ENCODE data around the gene NUDT9.
"Not testable (repeated sequence)": the region's sequence is repeated elsewhere in the genome, so short reads cannot be mapped to it uniquely, and the experiment has no call there.

The NUDT9 gene

DNA sequence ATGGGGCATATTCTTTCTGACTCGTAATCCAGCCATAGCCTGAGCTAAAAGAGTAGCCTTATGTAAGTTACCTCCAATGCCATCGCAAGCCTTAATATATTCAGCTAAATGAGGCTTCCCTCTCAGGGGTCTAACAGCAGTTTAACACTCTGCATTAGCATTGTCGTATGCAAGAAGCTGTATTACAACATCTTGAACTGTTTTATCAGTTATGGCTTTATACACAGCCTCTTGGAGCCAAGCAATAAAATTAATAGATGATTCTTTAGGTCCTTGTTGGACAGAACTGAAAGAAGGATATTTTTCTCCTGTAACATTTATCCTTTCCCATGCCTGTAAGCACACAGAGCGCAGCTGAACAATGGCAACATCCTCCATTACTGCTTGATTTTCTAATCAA lies 15.5 kb upstream of the NUDT9 start:
- DNase-seq (ENCODE audit: extremely low read depth in 1 of 2, low read depth in 1 of 2): not testable (repeated sequence)

GRCh38 chr4:87409420-87409939 lies 12.9 kb upstream of the NUDT9 start:
- DNase-seq (ENCODE audit: extremely low read depth in 1 of 2, low read depth in 1 of 2): no peak

DNA sequence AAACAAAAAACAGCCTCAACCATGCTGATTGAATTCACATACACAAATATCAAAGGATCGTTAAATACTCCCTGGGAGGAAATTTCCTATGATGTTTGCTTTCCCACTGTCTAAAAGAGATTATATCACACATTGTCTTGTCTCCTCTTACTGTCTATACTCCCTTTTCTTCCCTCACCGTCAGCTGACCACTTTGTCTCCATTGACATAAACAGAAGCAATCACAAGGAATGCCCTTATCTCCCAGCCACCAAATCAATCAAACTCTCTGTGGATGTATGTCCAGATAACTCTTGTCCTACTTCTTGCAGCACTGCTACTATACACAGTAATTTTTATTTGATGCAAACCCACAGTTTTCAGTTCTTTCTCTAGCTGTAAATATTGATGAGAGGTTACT lies 12.2 kb upstream of the NUDT9 start:
- no peak for DNase-seq (ENCODE audit: extremely low read depth in 1 of 2, low read depth in 1 of 2)

GRCh38 chr4:87410679-87411078 lies 11.7 kb upstream of the NUDT9 start:
- DNase-seq (ENCODE audit: extremely low read depth in 1 of 2, low read depth in 1 of 2): no peak

DNA sequence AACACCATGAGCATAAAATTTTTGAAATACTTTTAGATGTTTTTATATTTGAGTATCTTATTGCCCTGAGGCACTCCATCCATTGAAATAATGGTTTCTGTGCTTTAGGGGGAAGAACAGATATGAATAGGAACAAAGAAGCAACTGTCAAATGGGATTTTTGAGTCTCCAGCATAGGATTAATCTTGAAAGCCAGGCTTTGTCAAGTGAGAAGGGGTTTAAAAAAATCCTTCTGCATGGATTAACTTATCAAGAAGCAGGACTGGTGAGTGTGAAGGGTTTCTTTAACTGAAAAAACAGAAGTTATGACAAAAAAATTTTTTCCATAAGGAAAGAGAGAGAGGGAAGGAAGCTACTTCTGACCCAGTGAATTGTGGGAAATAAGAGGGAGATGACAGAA lies 7.6 kb upstream of the NUDT9 start:
- DNase-seq (ENCODE audit: extremely low read depth in 1 of 2, low read depth in 1 of 2): no peak

- no peak for DNase-seq (ENCODE audit: extremely low read depth in 1 of 2, low read depth in 1 of 2)
Measured at GRCh38 chr4:87416965-87417364, 5.4 kb upstream of the NUDT9 start.

DNA sequence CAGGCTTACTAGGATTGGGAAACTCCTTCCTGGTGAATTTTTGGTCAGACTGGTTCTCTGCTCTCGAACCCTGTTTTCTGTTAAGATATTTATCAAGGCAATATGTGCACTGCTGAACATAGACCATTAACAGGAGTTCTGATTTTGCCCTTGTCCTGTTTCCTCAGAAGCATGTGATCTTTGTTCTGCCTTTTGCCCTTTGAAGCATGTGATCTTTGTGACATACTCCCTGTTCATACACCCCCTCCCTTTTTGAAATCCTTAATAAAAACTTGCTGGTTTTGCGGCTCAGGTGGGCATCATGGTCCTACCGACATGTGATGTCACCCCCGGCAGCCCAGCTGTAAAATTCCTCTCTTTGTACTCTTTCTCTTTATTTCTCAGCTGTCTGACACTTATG lies 4.0 kb upstream of the NUDT9 start:
- DNase-seq (ENCODE audit: extremely low read depth in 1 of 2, low read depth in 1 of 2): not testable (repeated sequence)

DNA sequence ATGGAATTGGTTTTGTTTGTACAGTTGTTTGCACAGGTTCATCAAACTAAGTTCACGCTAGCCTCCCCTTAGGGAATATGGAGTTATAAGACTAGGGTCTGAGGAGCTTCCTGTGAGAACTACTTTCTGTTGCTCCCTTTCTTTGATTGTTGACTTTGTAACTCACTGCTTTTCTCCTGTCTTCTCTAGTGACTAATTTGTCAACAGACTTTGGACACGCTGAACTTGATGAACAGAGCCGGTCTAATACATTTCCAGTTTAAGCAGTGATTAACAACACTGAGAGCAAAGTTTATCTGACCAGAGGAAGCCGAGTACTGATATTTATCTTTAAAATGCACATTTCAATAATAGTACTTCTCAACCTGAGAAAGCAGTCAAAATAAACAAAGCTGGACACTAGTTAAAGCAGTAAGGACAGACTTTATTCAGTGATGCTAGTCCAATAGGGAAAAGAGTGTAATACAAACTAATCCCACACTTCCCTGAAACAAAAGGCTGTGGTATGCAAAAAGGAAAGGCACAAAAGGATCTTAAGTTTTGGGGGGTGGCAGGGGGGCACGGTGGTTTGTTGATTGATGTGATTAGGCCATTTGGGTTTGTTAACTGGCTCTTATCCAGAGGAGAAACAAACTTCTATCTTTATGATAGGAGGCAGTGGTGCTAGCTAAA lies 2.7 kb upstream of the NUDT9 start:
- no peak for DNase-seq (ENCODE audit: extremely low read depth in 1 of 2, low read depth in 1 of 2)

DNA sequence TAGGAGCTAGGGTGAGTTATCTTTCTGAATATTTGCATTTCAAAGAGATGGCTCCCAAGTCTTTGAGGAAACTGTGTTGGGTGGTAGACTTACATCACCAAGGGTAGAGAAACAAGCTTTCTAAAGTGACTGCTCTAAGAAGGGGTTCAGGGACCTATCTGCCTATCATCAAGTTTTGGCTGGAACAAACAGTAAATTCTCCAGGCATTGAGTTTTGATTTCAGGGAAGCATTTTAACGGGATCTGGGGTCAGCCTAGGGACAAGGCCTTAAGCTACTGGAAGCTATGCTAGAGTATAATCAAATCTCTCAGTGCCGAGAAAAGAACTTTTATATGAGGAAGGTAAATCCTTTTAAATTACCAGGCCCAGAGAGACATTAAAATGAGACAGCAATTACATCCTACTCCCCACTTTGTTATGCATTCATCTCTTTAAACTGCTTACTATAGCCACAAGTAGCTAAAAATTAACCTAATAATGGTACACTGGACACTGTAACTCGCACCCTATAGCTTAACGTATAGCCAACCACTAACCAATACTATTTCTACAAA lies 2.0 kb upstream of the NUDT9 start:
- no peak for DNase-seq (ENCODE audit: extremely low read depth in 1 of 2, low read depth in 1 of 2)

DNA sequence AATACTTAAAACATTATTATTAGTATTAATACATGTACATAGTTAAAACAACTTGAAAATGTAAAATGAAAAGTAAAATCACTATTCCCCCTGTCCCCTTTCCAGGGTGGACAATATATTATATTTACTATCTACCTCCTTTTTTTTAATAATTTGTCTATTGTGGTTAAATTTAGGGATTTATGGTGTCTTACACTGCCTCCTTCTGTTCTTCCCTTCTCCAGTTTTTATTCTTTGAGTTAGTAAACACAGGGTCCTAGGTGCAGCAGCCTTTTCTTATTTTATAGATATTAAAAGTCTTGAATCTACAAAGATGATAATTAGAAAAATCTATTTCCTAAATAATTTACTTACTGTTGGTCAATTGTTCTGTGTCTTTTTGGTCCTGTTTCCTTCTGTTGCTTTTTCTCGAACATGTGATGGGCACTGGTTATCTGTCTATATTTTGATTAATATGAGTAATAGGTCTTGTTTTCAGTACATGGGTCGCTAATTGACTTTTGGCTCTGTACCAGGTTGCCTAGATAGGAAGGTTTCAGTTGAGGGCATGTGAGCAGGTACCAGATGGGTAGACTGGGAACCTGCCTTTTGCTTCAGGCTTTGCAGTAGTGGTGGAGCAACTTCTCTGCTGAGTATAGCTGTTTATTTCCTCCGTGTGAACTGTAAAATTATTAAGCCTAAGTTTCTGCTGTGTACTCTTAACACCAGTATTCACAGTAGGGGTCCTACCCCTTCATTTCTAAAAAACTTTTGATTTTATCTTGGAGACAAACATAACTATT lies 1.1 kb downstream of the NUDT9 start:
- DNase-seq (ENCODE audit: extremely low read depth in 1 of 2, low read depth in 1 of 2): no peak

- DNase-seq (ENCODE audit: extremely low read depth in 1 of 2, low read depth in 1 of 2): not testable (repeated sequence)
Measured at GRCh38 chr4:87424099-87424543, 1.7 kb downstream of the NUDT9 start.

GRCh38 chr4:87425711-87426110 lies 3.3 kb downstream of the NUDT9 start:
- no peak for DNase-seq (ENCODE audit: extremely low read depth in 1 of 2, low read depth in 1 of 2)

- DNase-seq (ENCODE audit: extremely low read depth in 1 of 2, low read depth in 1 of 2): no peak
Measured at GRCh38 chr4:87426865-87427517, 4.6 kb downstream of the NUDT9 start.

GRCh38 chr4:87427518-87427868 lies 5.1 kb downstream of the NUDT9 start:
- DNase-seq (ENCODE audit: extremely low read depth in 1 of 2, low read depth in 1 of 2): no peak

DNA sequence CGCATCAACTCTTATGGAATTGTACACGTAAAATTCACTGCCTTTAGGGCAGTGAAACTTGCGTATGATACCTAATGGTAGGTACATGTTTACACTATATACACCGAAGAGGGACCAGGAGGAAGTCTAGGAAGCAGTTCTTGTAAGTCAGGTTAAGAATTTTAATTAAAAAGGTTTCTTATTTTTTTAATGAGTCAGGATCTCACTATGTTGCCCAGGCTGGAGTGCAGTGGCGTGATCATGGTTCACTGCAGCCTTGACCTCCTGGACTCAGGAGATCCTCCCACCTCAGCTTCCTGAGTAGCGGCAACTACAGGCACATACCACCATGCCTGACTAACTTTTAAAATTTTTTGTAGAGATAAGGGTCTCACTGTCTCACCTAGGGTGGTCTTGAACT lies 6.6 kb downstream of the NUDT9 start:
- no peak for DNase-seq (ENCODE audit: extremely low read depth in 1 of 2, low read depth in 1 of 2)

GRCh38 chr4:87430038-87430437 lies 7.7 kb downstream of the NUDT9 start:
- no peak for DNase-seq (ENCODE audit: extremely low read depth in 1 of 2, low read depth in 1 of 2)

DNA sequence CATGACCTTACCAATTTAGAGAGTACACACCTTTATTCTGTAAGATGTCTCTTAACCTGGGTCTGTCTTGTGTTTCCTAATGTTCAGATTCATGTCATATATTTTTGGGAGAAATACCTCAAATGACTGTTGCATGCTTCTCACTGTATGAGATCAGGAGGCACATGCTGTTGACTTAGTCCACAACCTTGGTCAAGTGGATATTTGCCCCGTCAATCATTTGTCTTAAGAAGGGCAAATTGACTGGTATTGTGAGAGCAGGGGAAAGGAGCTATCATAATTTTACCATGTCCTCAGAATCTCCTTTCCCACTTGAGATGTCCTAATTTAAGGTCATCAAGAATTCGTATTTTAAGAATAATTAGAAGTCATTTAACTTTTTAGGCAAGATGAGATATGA lies 11.0 kb downstream of the NUDT9 start:
- DNase-seq (ENCODE audit: extremely low read depth in 1 of 2, low read depth in 1 of 2): no peak

DNA sequence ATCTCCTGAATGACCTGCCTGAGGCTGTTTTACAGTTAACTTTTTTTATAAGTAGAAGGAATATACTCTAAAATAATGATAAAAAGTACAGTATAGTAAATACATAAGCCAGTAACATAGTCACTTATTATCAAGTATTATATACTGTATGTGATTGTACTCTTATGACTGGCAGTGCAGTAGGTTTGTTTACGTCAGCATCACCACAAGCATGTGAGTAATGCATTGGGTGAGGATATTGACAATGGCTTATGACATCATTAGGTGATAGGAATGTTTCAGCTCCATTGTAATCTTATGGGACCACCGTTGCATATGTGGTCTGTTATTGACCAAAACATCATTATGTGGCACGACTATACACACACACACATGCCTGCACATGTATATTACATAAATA lies 20.5 kb downstream of the NUDT9 start:
- DNase-seq (ENCODE audit: extremely low read depth in 1 of 2, low read depth in 1 of 2): no peak

GRCh38 chr4:87444741-87445140 lies 22.4 kb downstream of the NUDT9 start:
- no peak for DNase-seq (ENCODE audit: extremely low read depth in 1 of 2, low read depth in 1 of 2)

DNA sequence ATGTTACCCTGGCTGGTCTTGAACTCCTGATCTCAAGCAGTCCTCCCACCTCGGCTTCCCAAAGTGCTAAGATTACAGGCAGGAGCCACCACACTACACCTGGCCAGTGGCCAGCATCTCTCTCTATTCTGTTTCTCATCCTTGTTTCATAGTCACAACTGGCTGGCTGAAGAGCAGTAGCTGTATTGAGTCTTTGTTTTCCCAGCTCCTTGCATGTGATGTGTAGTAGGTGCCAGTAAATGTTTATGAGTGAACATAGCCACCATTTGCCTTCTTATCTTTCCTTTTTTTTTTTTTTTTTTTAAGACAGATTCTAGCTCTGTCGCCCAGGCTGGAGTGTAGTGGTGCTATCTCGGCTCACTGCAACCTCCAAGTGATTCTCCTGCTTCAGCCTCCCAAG lies 23.6 kb downstream of the NUDT9 start:
- no peak for DNase-seq (ENCODE audit: extremely low read depth in 1 of 2, low read depth in 1 of 2)

DNA sequence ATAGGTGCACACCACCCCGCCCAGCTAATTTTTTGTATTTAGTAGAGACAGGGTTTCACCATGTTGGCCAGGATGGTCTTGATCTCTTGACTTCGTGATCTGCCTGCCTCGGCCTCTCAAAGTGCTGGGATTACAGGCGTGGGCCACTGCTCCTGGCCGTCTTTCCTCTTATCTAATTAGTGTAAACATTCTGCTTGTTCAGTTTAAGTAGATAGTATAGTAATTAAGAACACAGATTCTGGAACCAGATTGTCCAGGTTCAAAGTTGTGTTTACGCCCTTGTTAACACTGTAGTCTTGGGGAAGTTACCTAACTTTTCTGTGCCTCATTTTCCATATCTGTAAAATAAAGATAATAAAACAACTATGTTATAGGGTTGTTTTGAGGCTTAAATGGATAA lies 24.0 kb downstream of the NUDT9 start:
- DNase-seq (ENCODE audit: extremely low read depth in 1 of 2, low read depth in 1 of 2): not testable (repeated sequence)

DNA sequence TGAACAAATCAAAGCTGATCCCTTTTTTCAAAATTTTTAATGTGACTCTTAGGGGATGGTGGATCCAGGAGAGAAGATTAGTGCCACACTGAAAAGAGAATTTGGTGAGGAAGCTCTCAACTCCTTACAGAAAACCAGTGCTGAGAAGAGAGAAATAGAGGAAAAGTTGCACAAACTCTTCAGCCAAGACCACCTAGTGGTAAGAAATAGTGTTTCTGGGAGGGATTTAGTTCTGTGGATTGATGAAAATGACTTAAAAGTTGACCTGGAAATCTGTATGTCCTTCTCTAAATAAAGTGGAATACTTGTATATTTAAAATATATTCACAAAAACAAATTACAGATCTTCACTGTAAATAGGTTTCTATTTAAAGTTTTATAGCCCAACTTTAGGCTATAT lies 29.2 kb downstream of the NUDT9 start:
- DNase-seq (ENCODE audit: extremely low read depth in 1 of 2, low read depth in 1 of 2): no peak
